ENCODE results near the gene FERMT1. TPM values are rescaled to one million over a fixed set of nuclear protein-coding genes. Genes with fewer than 3 reads are reported as not detected.

FERMT1 gene
- total and polyA plus RNA-seq, 2 experiments from 2014 or later: 1.2 to 4.1 TPM

GRCh38 chr20:6099819-6100218, 23.0 kb downstream of the FERMT1 start:
- in situ Hi-C loops (cut with MboI): loop anchor here (25.0 kb wide), 1 partner anchor 288 kb away; no protein-coding TSS in a partner anchor
- H3K79me2 ChIP-seq (ENCODE audit: insufficient read depth): no peaks in the 10 kb centered on the region
- no peaks in the 10 kb centered on the region for H3K9me2 ChIP-seq (ENCODE audit: insufficient read depth)
- peaks cover 5% of the 10 kb centered on the region; the same call in 1 of the 2 replicates for H3K4me1 ChIP-seq (ENCODE audit: insufficient read depth)
- H4K20me1 ChIP-seq (ENCODE audit: insufficient read depth): no peaks in the 10 kb centered on the region
- no peak for DNase-seq
- H3K27me3 ChIP-seq (replicated peaks; ENCODE audit: insufficient read depth): no peaks in the 10 kb centered on the region
- H3K4me3 ChIP-seq: no peak overlapping the region
- H3K9me3 ChIP-seq (ENCODE audit: low read depth): no peaks in the 10 kb centered on the region
- H3K4me2 ChIP-seq (ENCODE audit: unreplicated experiment): no peak overlapping the region
- no peaks in the 10 kb centered on the region for H3K36me3 ChIP-seq (ENCODE audit: low read depth)
- H2AFZ ChIP-seq: no peak overlapping the region
- no peak overlapping the region for H3K9ac ChIP-seq
- H3K27ac ChIP-seq: no peak overlapping the region
- TF ChIP-seq EZH2 (IDR thresholded peaks at IDR 0.05; ENCODE audit: insufficient read depth, poor library complexity, severe bottlenecking): no peak
- TF ChIP-seq EZH2phosphoT487 (IDR thresholded peaks at IDR 0.05; ENCODE audit: insufficient read depth, low read depth): no peak
- peaks cover 5% of the 10 kb centered on the region; the same call in 1 of the 2 replicates for H3F3A ChIP-seq (ENCODE audit: insufficient read depth)

- Histone ChIP-seq H3K4me2 (ENCODE audit: unreplicated experiment) (no peak overlapping the region), H3F3A (ENCODE audit: insufficient read depth) (no peaks in the 10 kb centered on the region), H2AFZ (no peak overlapping the region), H3K4me1 (ENCODE audit: insufficient read depth) (no peaks in the 10 kb centered on the region), H3K9me3 (ENCODE audit: low read depth) (no peaks in the 10 kb centered on the region), H3K9me2 (ENCODE audit: insufficient read depth) (no peaks in the 10 kb centered on the region), H3K27me3 (replicated peaks; ENCODE audit: insufficient read depth) (no peaks in the 10 kb centered on the region), H3K27ac (no peak overlapping the region), H3K9ac (no peak overlapping the region), H3K4me3 (no peak overlapping the region), H4K20me1 (ENCODE audit: insufficient read depth) (no peaks in the 10 kb centered on the region), H3K36me3 (ENCODE audit: low read depth) (no peaks in the 10 kb centered on the region), H3K79me2 (ENCODE audit: insufficient read depth) (no peaks in the 10 kb centered on the region)
- in situ Hi-C loops (cut with MboI): loop anchor here (25.0 kb wide), 1 partner anchor 283 kb away; no protein-coding TSS in a partner anchor
- DNase-seq: no peak
- TF ChIP-seq EZH2phosphoT487 (IDR thresholded peaks at IDR 0.05; ENCODE audit: insufficient read depth, low read depth) (no peak), EZH2 (IDR thresholded peaks at IDR 0.05; ENCODE audit: insufficient read depth, poor library complexity, severe bottlenecking) (no peak)
- WGBS, 2 experiments (ENCODE audit: low coverage in 1 of 2, low lambda C conversion rate in 2 of 2, missing lambda C conversion rate in 2 of 2): 80 to 81% methylated on average over 5 of the region's 5 CpGs
Measured at GRCh38 chr20:6095409-6095808, 27.4 kb downstream of the FERMT1 start.

GRCh38 chr20:6094565-6094964, 28.3 kb downstream of the FERMT1 start:
- whole genome bisulfite sequencing, 2 experiments (ENCODE audit: low coverage in 1 of 2, low lambda C conversion rate in 2 of 2, missing lambda C conversion rate in 2 of 2): 92 to 95% methylated on average over 4 of the region's 4 CpGs
- no peaks in the 10 kb centered on the region for H3K36me3 ChIP-seq (ENCODE audit: low read depth)
- no peak for DNase-seq
- H3K4me1 ChIP-seq (ENCODE audit: insufficient read depth): no peaks in the 10 kb centered on the region
- no peaks in the 10 kb centered on the region for H4K20me1 ChIP-seq (ENCODE audit: insufficient read depth)
- H3K79me2 ChIP-seq (ENCODE audit: insufficient read depth): no peaks in the 10 kb centered on the region
- H3K27ac ChIP-seq: no peak overlapping the region
- TF ChIP-seq EZH2 (IDR thresholded peaks at IDR 0.05; ENCODE audit: insufficient read depth, poor library complexity, severe bottlenecking) (no peak), EZH2phosphoT487 (IDR thresholded peaks at IDR 0.05; ENCODE audit: insufficient read depth, low read depth) (no peak)
- H2AFZ ChIP-seq: no peak overlapping the region
- no peak overlapping the region for H3K4me2 ChIP-seq (ENCODE audit: unreplicated experiment)
- H3K4me3 ChIP-seq: no peak overlapping the region
- no peak overlapping the region for H3K9ac ChIP-seq
- no peaks in the 10 kb centered on the region for H3K27me3 ChIP-seq (replicated peaks; ENCODE audit: insufficient read depth)
- no peaks in the 10 kb centered on the region for H3K9me3 ChIP-seq (ENCODE audit: low read depth)
- in situ Hi-C loops (cut with MboI): loop anchor here (25.0 kb wide), 1 partner anchor 282 kb away; no protein-coding TSS in a partner anchor
- H3F3A ChIP-seq (ENCODE audit: insufficient read depth): no peaks in the 10 kb centered on the region
- no peaks in the 10 kb centered on the region for H3K9me2 ChIP-seq (ENCODE audit: insufficient read depth)

DNA sequence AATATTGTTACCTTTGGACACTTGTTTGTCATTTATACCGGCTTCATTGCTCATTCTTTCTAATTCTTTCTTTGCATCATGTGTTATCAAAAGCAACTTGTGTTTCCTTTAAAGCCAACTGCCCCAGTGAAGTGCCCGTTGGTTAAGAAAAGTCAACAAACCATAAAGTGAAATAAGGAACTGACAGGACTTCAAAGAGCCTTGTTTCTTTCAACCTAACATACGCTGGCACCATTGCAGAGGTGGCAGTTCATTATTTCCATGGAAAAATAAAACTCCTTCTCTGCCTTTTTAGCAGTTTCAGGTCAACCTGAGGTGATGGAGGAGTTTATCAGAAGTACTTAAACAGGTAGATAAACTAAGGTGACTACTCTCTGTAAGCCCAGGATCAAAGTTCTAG, 28.8 kb downstream of the FERMT1 start:
- no peaks in the 10 kb centered on the region for H3K79me2 ChIP-seq (ENCODE audit: insufficient read depth)
- no peaks in the 10 kb centered on the region for H3F3A ChIP-seq (ENCODE audit: insufficient read depth)
- no peaks in the 10 kb centered on the region for H3K9me2 ChIP-seq (ENCODE audit: insufficient read depth)
- no peaks in the 10 kb centered on the region for H3K27me3 ChIP-seq (replicated peaks; ENCODE audit: insufficient read depth)
- in situ Hi-C loops (cut with MboI): loop anchor here (25.0 kb wide), 1 partner anchor 282 kb away; no protein-coding TSS in a partner anchor
- H3K9ac ChIP-seq: no peak overlapping the region
- TF ChIP-seq EZH2 (IDR thresholded peaks at IDR 0.05; ENCODE audit: insufficient read depth, poor library complexity, severe bottlenecking): no peak
- no peak for TF ChIP-seq EZH2phosphoT487 (IDR thresholded peaks at IDR 0.05; ENCODE audit: insufficient read depth, low read depth)
- no peak overlapping the region for H3K27ac ChIP-seq
- DNase-seq: no peak
- 85 to 86% methylated on average over 3 of the region's 3 CpGs for WGBS, 2 experiments (ENCODE audit: low coverage in 1 of 2, low lambda C conversion rate in 2 of 2, missing lambda C conversion rate in 2 of 2)
- H4K20me1 ChIP-seq (ENCODE audit: insufficient read depth): no peaks in the 10 kb centered on the region
- no peak overlapping the region for H3K4me2 ChIP-seq (ENCODE audit: unreplicated experiment)
- no peak overlapping the region for H2AFZ ChIP-seq
- no peaks in the 10 kb centered on the region for H3K9me3 ChIP-seq (ENCODE audit: low read depth)
- H3K4me1 ChIP-seq (ENCODE audit: insufficient read depth): no peaks in the 10 kb centered on the region
- no peak overlapping the region for H3K4me3 ChIP-seq
- H3K36me3 ChIP-seq (ENCODE audit: low read depth): no peaks in the 10 kb centered on the region

DNA sequence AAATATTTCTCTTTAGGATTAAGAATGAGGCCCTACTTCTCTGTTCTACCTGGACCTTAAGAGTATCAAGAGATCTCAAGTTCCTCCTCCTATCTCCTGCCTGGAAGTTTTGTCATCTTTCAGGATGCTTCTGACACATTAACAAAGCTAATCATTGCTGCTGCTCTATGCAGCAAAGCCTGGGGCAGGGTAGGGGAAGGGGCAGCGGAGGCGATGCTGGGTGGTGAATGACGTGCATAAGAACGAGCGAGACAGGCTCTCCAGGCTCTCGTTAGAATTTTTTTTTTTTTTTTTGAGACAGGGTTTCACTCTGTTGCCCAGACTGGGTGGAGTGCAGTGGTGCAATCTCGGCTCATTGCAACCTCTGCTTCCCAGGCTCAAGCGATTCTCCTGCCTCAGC, 31.2 kb downstream of the FERMT1 start:
- DNase-seq: no peak
- Histone ChIP-seq H3K79me2 (ENCODE audit: insufficient read depth) (no peaks in the 10 kb centered on the region), H3K4me3 (no peak overlapping the region), H3K36me3 (ENCODE audit: low read depth) (no peaks in the 10 kb centered on the region), H3K27ac (no peak overlapping the region), H3K9me2 (ENCODE audit: insufficient read depth) (no peaks in the 10 kb centered on the region), H4K20me1 (ENCODE audit: insufficient read depth) (no peaks in the 10 kb centered on the region), H3F3A (ENCODE audit: insufficient read depth) (no peaks in the 10 kb centered on the region), H3K9ac (no peak overlapping the region), H3K27me3 (replicated peaks; ENCODE audit: insufficient read depth) (no peaks in the 10 kb centered on the region), H3K4me1 (ENCODE audit: insufficient read depth) (no peaks in the 10 kb centered on the region), H2AFZ (no peak overlapping the region), H3K9me3 (ENCODE audit: low read depth) (no peaks in the 10 kb centered on the region), H3K4me2 (ENCODE audit: unreplicated experiment) (no peak overlapping the region)
- in situ Hi-C loops (cut with MboI): loop anchor here (25.0 kb wide), 1 partner anchor 279 kb away; no protein-coding TSS in a partner anchor
- 89 to 90% methylated on average over 8 of the region's 8 CpGs for WGBS, 2 experiments (ENCODE audit: low coverage in 1 of 2, low lambda C conversion rate in 2 of 2, missing lambda C conversion rate in 2 of 2)
- TF ChIP-seq EZH2 (IDR thresholded peaks at IDR 0.05; ENCODE audit: insufficient read depth, poor library complexity, severe bottlenecking) (no peak), EZH2phosphoT487 (IDR thresholded peaks at IDR 0.05; ENCODE audit: insufficient read depth, low read depth) (no peak)

Measured in GM23248 (cell line).